GM19324 (cell line): Measurements from ENCODE around the gene TLR10.
"Not testable (repeated sequence)": the region's sequence is repeated elsewhere in the genome, so short reads cannot be mapped to it uniquely, and the experiment has no call there.

Source experiments
- ATAC-seq: cut with Tn5 transposase; IDR thresholded peaks from one replicate; pipeline ENCODE4 v1.9.1; 2021; ENCODE audit warnings: mild to moderate bottlenecking, moderate library complexity; ENCODE audit not compliant: unreplicated experiment, low FRiP score

The TLR10 gene, protein sequence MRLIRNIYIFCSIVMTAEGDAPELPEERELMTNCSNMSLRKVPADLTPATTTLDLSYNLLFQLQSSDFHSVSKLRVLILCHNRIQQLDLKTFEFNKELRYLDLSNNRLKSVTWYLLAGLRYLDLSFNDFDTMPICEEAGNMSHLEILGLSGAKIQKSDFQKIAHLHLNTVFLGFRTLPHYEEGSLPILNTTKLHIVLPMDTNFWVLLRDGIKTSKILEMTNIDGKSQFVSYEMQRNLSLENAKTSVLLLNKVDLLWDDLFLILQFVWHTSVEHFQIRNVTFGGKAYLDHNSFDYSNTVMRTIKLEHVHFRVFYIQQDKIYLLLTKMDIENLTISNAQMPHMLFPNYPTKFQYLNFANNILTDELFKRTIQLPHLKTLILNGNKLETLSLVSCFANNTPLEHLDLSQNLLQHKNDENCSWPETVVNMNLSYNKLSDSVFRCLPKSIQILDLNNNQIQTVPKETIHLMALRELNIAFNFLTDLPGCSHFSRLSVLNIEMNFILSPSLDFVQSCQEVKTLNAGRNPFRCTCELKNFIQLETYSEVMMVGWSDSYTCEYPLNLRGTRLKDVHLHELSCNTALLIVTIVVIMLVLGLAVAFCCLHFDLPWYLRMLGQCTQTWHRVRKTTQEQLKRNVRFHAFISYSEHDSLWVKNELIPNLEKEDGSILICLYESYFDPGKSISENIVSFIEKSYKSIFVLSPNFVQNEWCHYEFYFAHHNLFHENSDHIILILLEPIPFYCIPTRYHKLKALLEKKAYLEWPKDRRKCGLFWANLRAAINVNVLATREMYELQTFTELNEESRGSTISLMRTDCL

DNA sequence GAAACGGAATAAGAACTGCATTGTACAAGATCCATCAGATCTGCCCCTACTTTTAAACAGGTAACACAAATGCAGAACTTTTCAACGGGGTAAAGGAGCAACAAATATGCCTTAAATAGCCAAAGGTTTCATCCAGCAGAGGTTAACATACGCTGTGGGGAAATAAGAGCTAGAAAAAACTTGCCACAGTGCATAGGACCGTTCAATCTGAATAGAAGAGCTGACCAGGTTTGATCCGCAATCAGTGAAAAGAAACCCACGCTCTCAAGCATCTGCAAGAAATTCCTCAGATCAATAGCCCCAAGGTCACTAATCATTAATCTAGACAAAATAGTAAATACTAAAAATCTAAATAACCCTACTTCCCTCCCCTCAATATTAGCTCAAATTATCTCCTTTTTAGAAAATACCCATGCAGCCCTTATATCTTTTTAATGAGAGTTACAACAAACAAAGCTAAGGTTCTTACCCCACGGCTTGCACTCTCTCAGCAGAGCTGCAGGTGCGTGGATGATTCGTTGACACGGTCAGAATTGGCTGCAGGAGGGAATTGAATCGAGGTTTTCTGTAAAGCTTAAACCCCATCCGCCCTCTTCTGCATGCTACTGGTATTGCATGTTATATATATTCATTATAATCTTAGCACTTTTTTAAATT lies at the start of gene TLR10:
Gene TLR10 (minus strand): TSS at position 539 of the 657 bp plus-strand sequence. CDS start 7,400 bp downstream, outside the sequence.
- ATAC-seq, result peak; percentile 74

DNA sequence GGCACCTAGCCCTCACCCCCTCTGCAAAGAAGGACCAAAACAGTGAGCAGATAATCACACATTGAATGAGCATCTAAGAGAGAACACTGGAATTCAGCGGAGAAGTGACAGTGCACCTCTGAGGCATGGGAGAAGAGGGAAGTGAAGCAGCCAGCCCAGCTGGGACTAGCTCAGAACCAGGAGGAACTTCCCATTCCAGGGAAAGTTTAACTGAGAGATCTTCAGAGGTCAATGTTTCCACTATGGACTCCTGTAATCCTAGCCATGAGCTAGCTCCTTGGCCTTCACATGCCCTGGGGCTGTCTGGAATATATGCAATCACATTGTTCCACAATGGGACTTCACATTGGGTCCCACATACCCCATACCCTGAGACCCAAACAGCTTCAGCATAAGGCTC lies 49.4 kb upstream of the TLR10 start:
- ATAC-seq, result no peak

DNA sequence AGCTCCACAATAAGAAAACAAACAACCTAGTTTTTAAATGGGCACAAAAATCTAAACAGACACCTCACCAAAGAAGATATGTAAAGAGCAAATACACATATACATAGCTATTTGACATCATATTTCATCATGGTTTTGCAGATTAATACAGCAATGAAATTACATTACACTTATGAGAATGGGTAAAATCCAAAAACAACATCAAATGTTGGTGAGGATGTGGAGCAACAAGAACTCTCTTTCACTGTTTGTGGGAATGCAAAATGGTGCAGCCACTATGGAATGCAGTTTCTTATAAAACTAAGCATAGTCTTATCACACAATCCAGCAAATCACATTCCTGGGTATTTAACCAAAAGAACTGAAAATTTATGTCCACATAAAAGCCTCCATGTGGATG lies 48.9 kb upstream of the TLR10 start:
- ATAC-seq, result no peak

DNA sequence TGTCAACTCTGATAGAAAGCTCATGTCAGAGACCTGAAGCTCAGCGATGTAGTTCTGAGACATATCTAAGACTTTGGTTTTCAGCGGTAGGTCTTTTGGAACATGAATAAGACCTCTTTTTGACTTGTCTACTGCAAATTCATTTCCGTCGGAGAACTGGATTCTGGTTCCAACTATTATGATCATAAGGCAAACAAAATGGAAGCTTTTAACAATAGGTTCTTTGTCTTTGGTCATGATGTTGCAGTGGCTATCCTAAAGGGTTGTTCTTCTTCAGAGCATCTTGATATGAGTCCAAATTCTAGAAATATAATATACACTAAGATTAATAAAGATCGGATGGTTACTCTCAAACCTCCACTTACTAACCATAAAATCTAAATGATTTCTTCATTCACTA lies 46.4 kb upstream of the TLR10 start:
- no peak for ATAC-seq

DNA sequence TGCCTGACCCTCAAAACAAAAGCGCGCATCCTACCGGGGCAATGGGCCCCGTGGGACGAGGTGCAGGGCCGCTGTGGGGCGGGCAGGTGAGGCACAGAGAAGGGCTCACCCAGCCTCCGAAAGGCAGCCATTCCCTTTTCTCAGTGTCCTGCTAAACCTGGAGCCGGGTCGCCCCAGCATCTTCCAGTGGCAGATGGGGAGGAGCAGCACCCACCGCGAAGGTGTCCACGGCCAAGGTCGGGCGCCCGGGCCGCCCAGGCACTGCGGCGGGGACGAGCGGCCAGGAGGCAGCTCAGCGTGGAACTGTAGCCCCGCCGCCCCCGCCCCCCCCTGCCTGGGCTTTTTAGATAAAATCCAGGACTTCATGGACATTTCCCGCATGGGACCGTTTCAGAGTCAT lies 41.0 kb upstream of the TLR10 start:
- ATAC-seq, result no peak

DNA sequence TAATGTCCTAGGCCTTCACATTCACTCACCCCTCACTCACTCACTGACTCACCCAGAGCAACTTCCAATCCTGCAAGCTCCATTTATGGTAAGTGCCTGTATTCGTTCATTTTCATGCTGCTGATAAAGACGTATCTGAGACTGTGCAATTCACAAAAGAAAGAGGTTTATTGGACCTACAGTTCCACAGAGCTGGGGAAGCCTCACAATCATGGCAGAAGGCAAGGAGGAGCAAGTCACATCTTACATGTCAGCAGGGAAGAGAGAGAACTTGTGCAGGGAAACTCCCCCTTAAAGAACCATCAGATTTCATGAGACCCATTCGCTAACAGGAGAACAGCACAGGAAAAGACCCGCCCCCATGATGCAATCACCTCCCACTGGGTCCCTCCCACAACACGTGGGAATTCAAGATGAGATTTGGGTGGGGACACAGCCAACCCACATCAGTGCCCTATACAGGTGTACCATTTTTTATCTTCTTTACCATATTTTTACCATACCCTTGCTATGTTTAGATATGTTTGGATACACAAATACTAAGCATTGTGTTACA lies 40.0 kb upstream of the TLR10 start:
- ATAC-seq, result no peak

DNA sequence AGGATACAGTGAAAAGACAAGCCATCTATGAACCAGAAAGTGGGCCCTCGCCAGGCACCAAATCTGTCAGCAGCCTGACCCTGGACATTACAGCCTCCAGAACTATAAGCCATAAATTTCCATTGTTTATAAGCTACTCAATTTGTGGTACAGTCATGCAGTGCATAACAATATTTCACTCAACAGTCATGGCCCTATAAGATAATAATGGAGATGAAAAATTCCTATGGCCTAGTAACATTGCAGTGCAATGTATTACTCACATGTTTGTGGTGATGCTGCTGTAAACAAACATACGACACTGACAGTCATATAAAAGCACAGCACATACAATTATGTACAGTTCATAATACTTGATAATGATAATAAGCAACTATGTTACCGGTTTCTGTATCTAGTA lies 38.9 kb upstream of the TLR10 start:
- ATAC-seq, result no peak

DNA sequence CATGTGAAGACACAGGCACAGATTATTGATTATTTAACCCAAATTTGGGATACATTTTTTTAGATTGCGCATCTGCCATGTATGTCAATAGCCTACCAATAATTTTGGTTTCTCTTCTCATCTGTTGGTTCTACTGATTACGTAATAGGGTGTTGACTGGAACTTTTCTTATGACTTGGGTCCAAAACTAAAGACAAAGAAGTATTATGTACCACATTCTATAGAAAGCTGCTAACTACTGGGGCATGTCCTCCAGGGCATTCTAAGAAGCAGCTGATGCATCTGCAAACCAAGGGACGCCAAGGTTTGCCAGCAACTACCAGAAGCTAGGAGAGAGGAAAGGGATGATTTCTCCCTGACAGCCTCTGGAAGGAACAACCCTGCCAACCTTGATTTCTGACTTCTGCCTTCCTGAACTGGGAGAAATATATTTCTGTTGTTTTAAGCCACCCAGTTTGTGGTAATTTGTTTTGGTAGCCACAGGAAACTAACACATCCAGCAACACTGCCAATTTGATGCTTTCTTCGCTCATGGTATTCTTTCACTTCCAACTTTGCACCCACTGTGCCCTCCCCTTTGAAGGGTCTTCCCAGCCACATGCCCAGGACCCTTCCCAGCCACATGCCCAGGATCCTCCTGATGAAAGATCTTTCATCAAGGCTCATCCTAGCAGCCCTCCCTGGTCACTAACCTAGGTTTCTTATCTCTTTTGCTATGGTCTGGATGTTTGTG lies 37.7 kb upstream of the TLR10 start:
- ATAC-seq, result peak; percentile 42

DNA sequence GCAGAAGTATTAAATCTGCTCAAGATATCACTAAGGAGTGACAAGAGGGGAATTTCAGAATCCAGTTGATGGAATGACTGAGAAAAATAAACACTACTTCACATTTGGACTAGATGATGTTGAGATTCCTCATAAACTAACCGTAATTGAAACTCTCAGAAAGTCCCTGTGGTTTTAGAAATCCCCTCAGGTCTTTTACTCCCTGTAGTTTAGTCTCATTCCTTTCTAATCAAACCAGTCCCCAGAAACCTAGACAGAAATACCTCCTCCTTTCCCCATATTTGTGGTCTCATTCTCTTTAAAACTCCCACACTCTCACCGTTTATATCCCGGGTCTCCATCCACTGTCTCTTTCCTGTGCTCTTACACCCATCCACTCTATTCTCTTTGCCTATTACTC lies 36.8 kb upstream of the TLR10 start:
- ATAC-seq, result no peak

DNA sequence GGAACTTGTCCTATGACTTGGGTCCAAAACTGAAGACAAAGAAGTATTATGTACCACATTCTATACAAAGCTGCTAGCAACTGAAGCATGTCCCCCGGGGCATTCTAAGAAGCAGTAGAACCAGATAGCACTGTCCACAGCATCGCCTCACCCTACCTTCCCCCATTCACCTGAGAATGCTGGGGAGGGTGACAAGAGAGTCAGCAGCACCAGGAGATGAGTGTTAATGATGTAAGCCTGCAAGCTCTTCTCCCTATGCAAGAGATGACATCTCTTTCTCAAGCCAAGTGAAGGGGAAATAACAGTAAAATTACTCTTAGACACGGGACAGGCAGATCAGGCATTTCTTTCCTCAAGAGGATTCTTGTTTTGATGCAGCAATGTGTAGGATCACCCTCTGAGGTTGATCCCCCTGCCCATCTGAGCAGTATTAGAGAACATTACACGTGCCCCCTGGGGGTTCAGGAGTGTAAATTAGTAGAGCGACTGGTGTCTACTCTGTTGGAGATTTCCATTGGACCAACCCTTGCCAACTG lies 35.7 kb upstream of the TLR10 start:
- peak; percentile 46 for ATAC-seq

DNA sequence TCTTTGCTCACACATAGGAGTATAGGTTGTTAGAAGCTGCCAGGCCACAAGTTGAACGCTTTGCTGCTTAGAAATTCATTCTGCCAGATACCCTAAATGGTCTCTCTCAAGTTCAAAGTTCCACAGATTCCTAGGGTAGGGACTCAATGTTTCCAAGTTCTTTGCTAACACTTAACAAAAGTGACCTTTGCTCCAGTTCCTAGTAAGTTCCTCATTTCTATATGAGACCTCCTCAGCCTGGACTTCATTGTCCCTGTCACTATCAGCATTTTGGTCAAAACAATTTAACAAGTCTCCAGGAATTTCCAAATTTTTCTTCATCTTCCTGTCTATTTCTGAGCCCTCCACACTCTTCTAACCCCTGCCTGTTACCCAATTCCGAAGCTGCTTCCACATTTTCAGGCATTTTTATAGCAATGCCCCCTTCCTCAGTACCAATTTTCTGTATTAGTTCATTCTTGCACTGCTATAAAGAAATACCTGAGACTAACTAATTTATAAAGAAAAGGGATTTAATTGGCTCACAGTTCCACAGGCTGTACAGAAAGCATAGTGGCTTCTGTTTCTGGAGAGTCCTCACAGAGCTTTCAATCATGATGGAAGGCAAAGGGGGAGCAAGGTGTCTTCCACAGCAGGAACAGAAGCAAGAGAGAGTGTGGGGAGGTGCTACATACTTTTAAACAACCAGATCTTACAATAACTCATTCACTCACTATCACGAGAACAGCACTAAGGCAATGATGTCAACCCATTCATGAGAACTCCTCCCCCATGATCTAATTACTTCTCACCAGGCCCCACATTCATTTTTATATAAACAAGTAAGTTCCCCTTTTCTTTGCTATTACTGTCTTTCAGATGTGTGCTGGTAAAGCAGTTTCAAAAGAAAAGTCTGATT lies 33.3 kb upstream of the TLR10 start:
- ATAC-seq, result no peak

DNA sequence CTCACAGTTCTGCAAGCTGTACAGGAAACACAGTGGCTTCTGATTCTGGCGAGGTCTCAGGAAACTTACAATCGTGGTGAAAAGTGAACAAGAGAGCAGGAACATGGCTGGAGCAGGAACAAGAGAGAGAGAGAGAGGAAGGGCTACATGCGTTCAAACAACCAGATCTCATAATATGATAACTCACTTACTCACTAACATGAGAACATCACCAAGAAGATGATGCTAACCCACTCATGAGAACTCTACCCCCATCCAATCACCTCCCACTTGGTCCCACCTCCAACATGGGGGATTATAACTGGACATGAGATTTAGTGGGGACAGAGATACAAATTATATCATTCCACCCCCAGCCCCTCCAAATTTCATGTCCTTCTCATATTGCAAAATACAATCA lies 31.6 kb upstream of the TLR10 start:
- no peak for ATAC-seq

DNA sequence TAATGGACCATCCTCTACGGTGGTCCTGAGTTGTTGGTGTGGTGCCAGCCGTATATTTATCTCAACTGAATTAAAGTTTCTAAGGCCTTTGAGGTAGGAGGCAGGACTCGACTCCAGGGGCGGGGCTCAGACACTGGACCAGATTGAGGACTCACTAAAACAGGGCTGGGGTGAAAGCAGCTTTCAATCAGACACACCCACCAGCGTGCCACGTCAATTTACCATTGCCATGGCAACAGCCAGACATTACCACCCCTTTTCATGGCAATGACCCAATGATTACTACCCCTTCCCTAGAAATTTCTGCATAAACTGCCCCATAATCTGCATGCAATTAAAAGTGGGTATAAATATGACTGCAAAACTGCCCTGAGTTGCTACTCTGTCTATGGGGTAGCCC lies 28.5 kb upstream of the TLR10 start:
- no peak for ATAC-seq

DNA sequence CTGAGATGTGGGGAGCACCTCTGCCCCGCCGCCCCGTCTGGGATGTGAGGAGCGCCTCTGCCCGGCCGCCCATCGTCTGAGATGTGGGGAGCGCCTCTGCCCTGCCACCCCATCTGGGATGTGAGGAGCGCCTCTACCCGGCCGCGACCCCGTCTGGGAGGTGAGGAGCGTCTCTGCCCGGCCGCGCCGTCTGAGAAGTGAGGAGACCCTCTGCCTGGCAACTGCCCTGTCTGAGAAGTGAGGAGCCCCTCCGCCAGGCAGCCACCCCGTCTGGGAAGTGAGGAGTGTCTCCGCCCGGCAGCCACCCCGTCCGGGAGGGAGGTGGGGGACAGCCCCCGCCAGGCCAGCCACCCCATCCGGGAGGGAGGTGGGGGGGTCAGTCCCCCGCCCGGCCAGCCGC lies 24.7 kb upstream of the TLR10 start:
- ATAC-seq, result not testable (repeated sequence)

DNA sequence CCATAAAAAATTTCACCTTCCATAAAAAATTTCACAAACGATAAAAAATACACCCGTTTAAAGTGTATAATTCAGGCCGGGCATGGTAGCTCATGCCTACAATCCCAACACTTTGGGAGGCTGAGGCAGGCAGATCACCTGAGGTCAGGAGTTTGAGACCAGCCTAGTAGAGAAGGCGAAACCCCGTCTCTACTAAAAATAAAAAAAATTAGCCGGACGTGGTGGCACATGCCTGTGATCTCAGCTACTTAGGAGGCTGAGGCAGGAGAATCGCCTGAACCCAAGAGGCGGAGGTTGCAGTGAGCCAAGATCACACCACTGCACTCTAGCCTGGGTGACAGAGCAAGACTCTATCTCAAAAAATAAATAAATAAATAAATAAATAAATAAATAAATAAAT lies 23.5 kb upstream of the TLR10 start:
- not testable (repeated sequence) for ATAC-seq

DNA sequence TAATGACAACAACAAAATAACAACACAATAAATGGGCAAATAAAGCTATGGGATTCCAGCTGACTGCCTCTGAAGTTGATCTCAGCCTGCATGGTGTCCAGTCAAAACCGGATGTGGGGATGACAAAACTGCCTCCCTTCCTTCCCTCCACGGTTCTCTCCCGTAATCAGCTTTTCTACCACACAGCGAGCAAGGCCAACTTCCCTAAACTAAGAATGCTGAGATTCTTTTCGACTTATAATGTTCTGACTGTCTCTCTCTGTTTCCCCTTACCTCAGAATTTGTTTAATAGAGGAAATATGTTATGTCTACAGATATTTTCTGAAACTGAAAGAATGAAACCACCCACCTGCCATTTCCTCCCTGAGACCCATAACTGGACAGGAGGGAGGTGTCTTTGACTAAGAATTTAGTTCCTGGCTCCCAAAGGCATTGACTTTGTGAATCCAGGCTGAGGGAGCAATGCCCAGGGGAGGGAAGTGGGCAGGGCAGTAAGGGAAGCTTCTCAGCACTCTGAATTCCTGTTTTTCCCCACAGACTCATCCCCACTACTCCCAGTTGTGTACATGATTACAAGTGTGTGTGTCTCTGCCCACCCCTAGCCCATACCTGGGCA lies 22.8 kb upstream of the TLR10 start:
- peak; percentile 88 for ATAC-seq

DNA sequence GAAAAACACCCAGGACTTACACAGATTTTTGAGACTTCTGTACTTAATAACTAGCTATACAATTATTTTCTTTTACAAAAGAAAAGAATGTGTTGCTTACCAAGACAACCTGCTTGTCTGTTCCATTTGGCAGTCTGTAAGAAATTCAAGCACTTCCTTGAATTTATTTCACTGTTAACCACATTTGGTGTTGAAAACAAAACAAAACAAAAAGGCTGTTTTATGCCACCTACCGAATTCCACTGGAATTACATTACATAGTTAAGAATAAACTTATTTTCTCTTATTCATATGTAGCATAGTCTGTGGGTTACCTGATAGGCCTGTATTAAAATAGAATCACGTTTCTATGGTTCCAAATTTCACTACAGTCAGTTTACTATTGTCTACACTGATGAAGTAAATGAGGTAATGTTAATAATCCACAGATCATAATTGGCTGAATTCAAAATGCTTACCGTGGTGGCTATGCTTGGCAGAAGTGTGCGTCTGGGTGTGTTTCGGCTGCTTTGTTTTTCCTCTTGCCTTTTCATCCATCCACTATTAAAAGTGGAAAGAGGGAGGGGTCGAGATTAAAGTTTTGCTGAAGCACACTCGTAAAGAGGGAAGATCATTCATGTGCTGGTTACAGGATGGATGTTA lies 22.0 kb upstream of the TLR10 start, which contains the start of gene TLR1:
Gene TLR1 (minus strand): TSS at position 138 of the 642 bp plus-strand sequence. CDS start 5,960 bp downstream, outside the sequence.
- no peak for ATAC-seq
